Fibroblast of lung (primary cell): Measurements from ENCODE around the gene TNS3. TPM values are rescaled to one million over a fixed set of nuclear protein-coding genes. Genes with fewer than 3 reads are reported as not detected.

Experiments used
- DNase-seq, 2 donors: peaks; one replicate each; pipeline versions ENCODE4 v3.0.0 to v3.0.0-alpha.2; 2010; ENCODE audit warnings: low read depth in 2 of 2
- H2AFZ ChIP-seq: 2 replicates; pipeline ENCODE4 v1.5.1; 2012; ENCODE audit warnings: low read length, control low read depth, inconsistent platforms
- H3K27ac ChIP-seq: 2 replicates; pipeline ENCODE4 v1.5.1; 2011; ENCODE audit warnings: low read length, control low read depth; ENCODE audit not compliant: insufficient read depth
- H3K27me3 ChIP-seq: 2 replicates; pipeline ENCODE4 v1.5.1; 2011; ENCODE audit warnings: mild to moderate bottlenecking, low read length; ENCODE audit not compliant: control insufficient read depth, insufficient read depth
- H3K36me3 ChIP-seq: 2 replicates; pipeline ENCODE4 v1.5.1; 2011; ENCODE audit warnings: low read length; ENCODE audit not compliant: control insufficient read depth, insufficient read depth
- H3K4me1 ChIP-seq: 2 replicates; pipeline ENCODE4 v1.5.1; 2011; ENCODE audit warnings: low read length; ENCODE audit not compliant: control insufficient read depth, insufficient read depth; ENCODE audit errors: extremely low read depth
- H3K4me2 ChIP-seq: 2 replicates; pipeline ENCODE4 v1.5.1; 2011; ENCODE audit warnings: low read length, control low read depth; ENCODE audit not compliant: insufficient read depth; ENCODE audit errors: extremely low read depth
- H3K4me3 ChIP-seq, 4 experiments: fragments of 200-600 bp in 1 of 4; sonication (generic) in 1 of 4; replicated peaks in 1 of 4; 2 replicates each; pipeline ENCODE4 v1.5.1; 2011 to 2016; ENCODE audit warnings: low read length in 4 of 4, low read depth in 3 of 4, mild to moderate bottlenecking in 3 of 4, control low read depth in 2 of 4, inconsistent platforms in 1 of 4, mixed read lengths in 1 of 4; ENCODE audit not compliant: insufficient read depth in 1 of 4; ENCODE audit errors: control extremely low read depth in 1 of 4
- H3K79me2 ChIP-seq: 2 replicates; pipeline ENCODE4 v1.5.1; 2012; ENCODE audit warnings: mild to moderate bottlenecking, low read length, inconsistent platforms; ENCODE audit not compliant: control insufficient read depth, insufficient read depth
- H3K9ac ChIP-seq: 2 replicates; pipeline ENCODE4 v1.5.1; 2011; ENCODE audit warnings: mild to moderate bottlenecking, low read length, control low read depth; ENCODE audit not compliant: insufficient read depth
- H3K9me3 ChIP-seq: 2 replicates; pipeline ENCODE4 v1.5.1; 2012; ENCODE audit warnings: low read depth, low read length; ENCODE audit not compliant: control insufficient read depth, insufficient read depth
- H4K20me1 ChIP-seq: 2 replicates; pipeline ENCODE4 v1.5.1; 2011; ENCODE audit warnings: low read length; ENCODE audit not compliant: control insufficient read depth, insufficient read depth; ENCODE audit errors: extremely low read depth
- EZH2 ChIP-seq: IDR thresholded peaks from 2 replicates; pipeline ENCODE4 v1.5.1; 2012; ENCODE audit warnings: low read length, control low read depth, mild to moderate bottlenecking; ENCODE audit errors: missing control alignments
- polyA plus RNA-seq, 2 donors: library from polyadenylated mRNA; depleted of rRNA in 1 of 2; stranded (reverse) in 1 of 2; unstranded in 1 of 2; fragments of >200 nt; gene quantifications; 2 replicates each; pipeline ENCODE4 v1.2.1, GENCODE V29; 2011 to 2012; ENCODE audit warnings: missing spikeins in 1 of 2
- total RNA-seq: library from RNA; depleted of rRNA; stranded (reverse); fragments of >200 nt; gene quantifications from 2 replicates; pipeline ENCODE4 v1.2.1, GENCODE V29; 2014
- TF ChIP-seq, protein P1 (sequence below), 2 donors: IDR thresholded peaks in 1 of 2; conservative IDR thresholded peaks in 1 of 2; 1 replicate in 1 of 2; 2 replicates in 1 of 2; pipeline ENCODE4 v1.5.1; 2011 to 2012; ENCODE audit warnings: low read length in 2 of 2, control low read depth in 1 of 2, inconsistent platforms in 1 of 2, low read depth in 1 of 2, mild to moderate bottlenecking in 1 of 2

The TNS3 gene
- total and polyA plus RNA-seq, 2 donors (not counting 1 experiment from before 2014, with no cell fraction given), result 74.4 to 88.8 TPM

- Histone ChIP-seq H3K9ac (no peak overlapping the region), H3K4me2 (no peak overlapping the region)
These were observed 291.0 kb downstream of the TNS3 start for GRCh38 chr7:47290867-47291266.

DNA sequence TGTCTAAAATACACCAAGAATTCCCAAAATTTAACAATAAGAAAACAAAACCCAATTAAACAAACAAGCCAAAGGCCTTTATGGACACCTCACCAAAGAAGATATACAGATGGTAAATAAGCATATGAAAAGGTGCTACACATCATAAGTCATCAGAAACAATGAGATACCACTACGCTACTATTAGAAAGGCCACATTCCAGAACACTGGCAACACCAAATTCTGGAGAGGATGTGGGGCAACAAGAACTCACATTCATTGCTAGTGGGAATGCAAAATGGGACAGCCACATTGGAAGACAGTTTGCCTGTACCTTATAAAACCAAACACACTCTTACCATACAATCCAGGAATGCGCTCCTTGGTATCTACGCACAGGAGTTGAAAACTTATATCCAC, 291.4 kb downstream of the TNS3 start:
- TF ChIP-seq, protein P1, sequence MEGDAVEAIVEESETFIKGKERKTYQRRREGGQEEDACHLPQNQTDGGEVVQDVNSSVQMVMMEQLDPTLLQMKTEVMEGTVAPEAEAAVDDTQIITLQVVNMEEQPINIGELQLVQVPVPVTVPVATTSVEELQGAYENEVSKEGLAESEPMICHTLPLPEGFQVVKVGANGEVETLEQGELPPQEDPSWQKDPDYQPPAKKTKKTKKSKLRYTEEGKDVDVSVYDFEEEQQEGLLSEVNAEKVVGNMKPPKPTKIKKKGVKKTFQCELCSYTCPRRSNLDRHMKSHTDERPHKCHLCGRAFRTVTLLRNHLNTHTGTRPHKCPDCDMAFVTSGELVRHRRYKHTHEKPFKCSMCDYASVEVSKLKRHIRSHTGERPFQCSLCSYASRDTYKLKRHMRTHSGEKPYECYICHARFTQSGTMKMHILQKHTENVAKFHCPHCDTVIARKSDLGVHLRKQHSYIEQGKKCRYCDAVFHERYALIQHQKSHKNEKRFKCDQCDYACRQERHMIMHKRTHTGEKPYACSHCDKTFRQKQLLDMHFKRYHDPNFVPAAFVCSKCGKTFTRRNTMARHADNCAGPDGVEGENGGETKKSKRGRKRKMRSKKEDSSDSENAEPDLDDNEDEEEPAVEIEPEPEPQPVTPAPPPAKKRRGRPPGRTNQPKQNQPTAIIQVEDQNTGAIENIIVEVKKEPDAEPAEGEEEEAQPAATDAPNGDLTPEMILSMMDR (conservative IDR thresholded peaks at IDR 0.05 in 1 of 2, IDR thresholded peaks at IDR 0.05 in 1 of 2; ENCODE audit: low read depth in 1 of 2, low read length in 2 of 2), result no peak
- no peak for TF ChIP-seq EZH2
- DNase-seq, result no peak
- H3K4me2 ChIP-seq, result no peak overlapping the region
- no peak overlapping the region for H3K9ac ChIP-seq
- H3K27ac ChIP-seq, result no peak overlapping the region
- H3K9me3 ChIP-seq, result no peaks in the 10 kb centered on the region
- H2AFZ ChIP-seq, result no peak overlapping the region
- H3K27me3 ChIP-seq, result no peaks in the 10 kb centered on the region
- peaks cover 6% of the 10 kb centered on the region for H3K36me3 ChIP-seq
- no peaks in the 10 kb centered on the region for H3K79me2 ChIP-seq
- no peak overlapping the region for H3K4me3 ChIP-seq
- no peaks in the 10 kb centered on the region for H4K20me1 ChIP-seq
- peaks cover 22% of the 10 kb centered on the region for H3K4me1 ChIP-seq

More at GRCh38 chr7:47290867-47291266, 291.0 kb downstream of the TNS3 start:
- Histone ChIP-seq H3K79me2 (no peaks in the 10 kb centered on the region), H3K27me3 (no peaks in the 10 kb centered on the region), H3K4me1 (peaks cover 22% of the 10 kb centered on the region), H4K20me1 (no peaks in the 10 kb centered on the region), H3K9me3 (no peaks in the 10 kb centered on the region), H3K4me3 (no peak overlapping the region), H3K27ac (no peak overlapping the region), H3K36me3 (peaks cover 6% of the 10 kb centered on the region), H2AFZ (no peak overlapping the region)
- no peak for TF ChIP-seq EZH2
- TF ChIP-seq, protein P1 (conservative IDR thresholded peaks at IDR 0.05 in 1 of 2, IDR thresholded peaks at IDR 0.05 in 1 of 2; ENCODE audit: low read depth in 1 of 2, low read length in 2 of 2), result no peak
- no peak for DNase-seq

DNA sequence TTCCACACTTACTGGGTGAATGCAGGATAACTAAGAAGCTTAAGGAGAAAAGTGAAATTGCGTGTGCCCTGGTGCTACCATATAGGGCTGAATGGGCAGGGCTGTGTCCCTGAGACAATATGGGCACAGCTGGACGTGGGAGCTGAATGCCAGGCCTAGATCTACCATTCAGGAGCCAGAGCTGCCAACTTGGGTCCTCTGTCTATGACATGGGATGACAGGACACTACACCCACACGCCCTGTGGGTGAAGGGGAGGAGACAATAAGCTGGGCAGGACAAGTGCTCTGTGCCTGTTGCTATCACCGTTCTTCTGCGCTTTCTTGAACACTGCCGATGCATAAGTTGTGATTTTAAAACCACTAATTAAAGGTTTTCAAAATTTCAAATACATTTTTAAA, 293.9 kb downstream of the TNS3 start:
- H3K9ac ChIP-seq, result no peak overlapping the region
- no peaks in the 10 kb centered on the region for H3K79me2 ChIP-seq
- no peaks in the 10 kb centered on the region for H3K9me3 ChIP-seq
- no peaks in the 10 kb centered on the region for H4K20me1 ChIP-seq
- H3K27ac ChIP-seq, result no peak overlapping the region
- no peak for DNase-seq
- H3K4me3 ChIP-seq, result no peak overlapping the region
- H3K4me2 ChIP-seq, result no peak overlapping the region
- TF ChIP-seq, protein P1 (conservative IDR thresholded peaks at IDR 0.05 in 1 of 2, IDR thresholded peaks at IDR 0.05 in 1 of 2; ENCODE audit: low read depth in 1 of 2, low read length in 2 of 2), result no peak
- no peak for TF ChIP-seq EZH2
- H3K27me3 ChIP-seq, result no peaks in the 10 kb centered on the region
- peaks cover 15% of the 10 kb centered on the region for H3K4me1 ChIP-seq
- H2AFZ ChIP-seq, result no peak overlapping the region
- H3K36me3 ChIP-seq, result peaks cover 21% of the 10 kb centered on the region
